ENCODE measurements around the gene EFCAB13.
A peak's percentile ranks its signal among the peaks of the same experiment; 100 is the strongest.

EFCAB13 gene

DNA sequence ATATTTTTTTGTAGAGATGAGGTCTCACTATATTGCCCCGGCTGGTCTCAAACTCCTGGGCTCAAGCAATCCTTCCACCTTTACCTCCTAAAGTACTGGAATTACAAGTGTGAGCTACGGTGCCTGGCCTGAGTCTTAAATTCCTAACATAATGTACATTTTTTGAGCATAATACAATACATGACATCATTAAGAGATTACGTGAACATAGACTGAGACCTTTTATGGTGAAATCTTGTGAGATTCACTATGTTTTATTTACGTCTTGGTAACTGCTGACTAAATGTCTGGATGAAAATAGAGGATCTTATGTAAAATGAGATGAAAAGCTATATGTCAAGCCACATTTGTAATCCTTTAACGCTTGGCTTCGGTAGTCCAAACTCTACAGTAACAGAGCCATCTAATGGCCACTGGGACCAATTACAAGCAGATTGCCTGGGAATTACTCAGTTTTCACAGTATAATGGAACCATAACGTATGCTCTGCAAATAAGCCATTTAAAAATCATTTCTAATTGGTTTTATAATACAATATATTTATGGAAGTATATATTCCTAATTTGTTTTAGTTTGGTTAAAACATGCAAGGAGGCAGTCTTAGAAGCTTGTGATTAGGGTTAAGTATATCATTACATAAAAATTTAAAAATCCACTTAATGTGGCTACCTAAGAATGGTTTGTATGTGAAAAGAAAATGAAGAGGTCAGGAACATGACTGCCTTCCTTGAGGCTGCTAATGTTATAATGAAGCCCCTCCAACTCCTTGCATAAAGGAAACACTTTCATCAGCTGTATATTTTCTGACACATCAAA, 8.1 kb upstream of the EFCAB13 start:
- no peak overlapping the region for H3K27ac ChIP-seq (ENCODE audit: low read depth, low read length)
- 43% methylated on average over 7 of the region's 7 CpGs for WGBS
- H3K27me3 ChIP-seq (ENCODE audit: insufficient read depth, low read length), result no peaks in the 10 kb centered on the region
- no peaks in the 10 kb centered on the region for H3K36me3 ChIP-seq (ENCODE audit: insufficient read depth, low read length)
- H3K4me1 ChIP-seq (ENCODE audit: insufficient read depth, low read length), result 0 out of 2 replicates have a peak, but pooled peaks cover under 1% of the 10 kb centered on the region
- no peak overlapping the region for H3K4me3 ChIP-seq (ENCODE audit: low read length)
- no peak overlapping the region for H3K9ac ChIP-seq (ENCODE audit: low read depth, low read length)
- H3K9me3 ChIP-seq (ENCODE audit: insufficient read depth, low read depth, low read length), result no peaks in the 10 kb centered on the region

DNA sequence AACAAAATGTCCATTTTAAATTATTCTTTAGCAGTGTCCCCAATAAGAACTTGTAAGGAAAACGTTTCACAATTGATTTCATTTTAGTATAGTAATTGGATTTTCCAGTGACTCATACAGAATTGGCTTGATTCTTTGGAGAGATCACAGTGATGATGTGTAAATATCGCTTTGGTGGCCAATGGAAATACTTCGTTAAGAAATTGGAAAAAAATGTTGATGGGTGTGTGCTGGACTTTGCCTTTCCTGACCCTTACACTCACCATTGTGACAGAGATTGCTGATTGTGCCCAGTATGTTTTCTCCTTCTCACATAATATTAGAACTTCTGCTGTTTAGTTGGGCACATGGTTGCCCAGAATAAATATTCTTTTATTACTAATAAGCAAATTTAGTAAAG, 7.4 kb upstream of the EFCAB13 start:
- H3K4me3 ChIP-seq (ENCODE audit: low read length), result no peak overlapping the region
- H3K27me3 ChIP-seq (ENCODE audit: insufficient read depth, low read length), result no peaks in the 10 kb centered on the region
- peaks cover 5% of the 10 kb centered on the region for H3K9me3 ChIP-seq (ENCODE audit: insufficient read depth, low read depth, low read length)
- 48% methylated on average over 3 of the region's 3 CpGs for WGBS
- no peak overlapping the region for H3K27ac ChIP-seq (ENCODE audit: low read depth, low read length)
- no peaks in the 10 kb centered on the region for H3K36me3 ChIP-seq (ENCODE audit: insufficient read depth, low read length)
- H3K9ac ChIP-seq (ENCODE audit: low read depth, low read length), result no peak overlapping the region
- no peaks in the 10 kb centered on the region for H3K4me1 ChIP-seq (ENCODE audit: insufficient read depth, low read length)

DNA sequence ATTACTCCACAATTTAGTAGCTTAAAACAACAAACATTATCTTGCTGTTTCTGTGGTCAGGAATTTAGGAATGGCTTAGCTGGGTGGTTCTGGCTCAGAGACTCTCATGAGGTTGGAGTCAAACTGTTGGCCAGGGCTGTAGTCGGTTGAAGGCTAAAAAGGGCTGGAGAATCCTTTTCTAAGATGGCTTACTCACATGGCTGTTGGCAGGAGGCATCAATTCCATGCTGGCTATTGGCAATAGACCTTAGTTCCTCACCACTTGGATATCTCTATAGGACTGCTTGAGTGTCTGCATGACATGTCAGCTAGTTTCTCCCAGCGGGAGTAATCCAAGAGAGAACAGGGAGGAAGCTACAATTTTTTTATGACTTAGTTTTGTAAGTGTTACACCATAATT, 6.6 kb upstream of the EFCAB13 start:
- H3K36me3 ChIP-seq (ENCODE audit: insufficient read depth, low read length), result no peaks in the 10 kb centered on the region
- 89% methylated on average over 2 of the region's 2 CpGs for WGBS
- H3K27me3 ChIP-seq (ENCODE audit: insufficient read depth, low read length), result no peaks in the 10 kb centered on the region
- no peak overlapping the region for H3K4me3 ChIP-seq (ENCODE audit: low read length)
- H3K9me3 ChIP-seq (ENCODE audit: insufficient read depth, low read depth, low read length), result peaks cover 6% of the 10 kb centered on the region
- H3K9ac ChIP-seq (ENCODE audit: low read depth, low read length), result no peak overlapping the region
- H3K27ac ChIP-seq (ENCODE audit: low read depth, low read length), result no peak overlapping the region
- H3K4me1 ChIP-seq (ENCODE audit: insufficient read depth, low read length), result no peaks in the 10 kb centered on the region

DNA sequence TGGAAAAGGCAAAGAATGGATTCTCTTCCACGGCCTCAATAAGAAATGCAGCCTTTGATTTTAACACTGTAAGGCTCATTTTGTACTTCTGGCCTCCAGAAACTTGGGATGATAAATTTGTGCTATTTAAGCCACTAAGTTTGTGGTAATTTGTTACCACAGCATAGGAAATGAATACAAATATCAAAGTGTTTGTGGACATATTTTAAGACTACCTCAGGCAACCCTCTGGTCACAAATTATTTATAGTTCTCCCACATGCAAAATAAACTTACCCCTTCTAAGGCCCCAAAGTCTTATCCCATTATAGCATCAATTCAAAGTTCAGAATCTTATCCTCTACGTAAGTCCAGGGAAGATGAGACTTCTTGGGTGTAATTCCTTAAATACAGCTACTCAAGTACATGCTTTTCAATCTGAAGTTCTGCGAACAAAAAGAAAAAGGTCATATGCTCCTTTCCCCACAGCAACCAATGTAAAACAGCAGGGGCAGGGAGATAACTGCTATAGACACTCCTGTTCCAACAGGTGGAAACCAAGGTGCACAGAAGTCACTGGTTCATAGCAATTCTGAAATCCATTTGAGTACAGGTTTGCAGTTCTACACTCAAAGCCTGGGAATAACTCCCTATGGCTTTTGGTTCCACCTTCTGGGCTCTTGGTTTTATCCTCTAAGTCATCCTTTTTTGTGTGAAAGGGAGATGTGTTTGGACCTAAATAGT, 5.4 kb upstream of the EFCAB13 start:
- Histone ChIP-seq H3K36me3 (ENCODE audit: insufficient read depth, low read length) (no peaks in the 10 kb centered on the region), H3K9me3 (ENCODE audit: insufficient read depth, low read depth, low read length) (peaks cover 6% of the 10 kb centered on the region), H3K4me1 (ENCODE audit: insufficient read depth, low read length) (0 out of 2 replicates have a peak, but pooled peaks cover 3% of the 10 kb centered on the region), H3K9ac (ENCODE audit: low read depth, low read length) (no peak overlapping the region), H3K27me3 (ENCODE audit: insufficient read depth, low read length) (peaks cover 6% of the 10 kb centered on the region), H3K27ac (ENCODE audit: low read depth, low read length) (no peak overlapping the region), H3K4me3 (ENCODE audit: low read length) (no peak overlapping the region)
- WGBS, result 94% methylated on average over 3 of the region's 3 CpGs

DNA sequence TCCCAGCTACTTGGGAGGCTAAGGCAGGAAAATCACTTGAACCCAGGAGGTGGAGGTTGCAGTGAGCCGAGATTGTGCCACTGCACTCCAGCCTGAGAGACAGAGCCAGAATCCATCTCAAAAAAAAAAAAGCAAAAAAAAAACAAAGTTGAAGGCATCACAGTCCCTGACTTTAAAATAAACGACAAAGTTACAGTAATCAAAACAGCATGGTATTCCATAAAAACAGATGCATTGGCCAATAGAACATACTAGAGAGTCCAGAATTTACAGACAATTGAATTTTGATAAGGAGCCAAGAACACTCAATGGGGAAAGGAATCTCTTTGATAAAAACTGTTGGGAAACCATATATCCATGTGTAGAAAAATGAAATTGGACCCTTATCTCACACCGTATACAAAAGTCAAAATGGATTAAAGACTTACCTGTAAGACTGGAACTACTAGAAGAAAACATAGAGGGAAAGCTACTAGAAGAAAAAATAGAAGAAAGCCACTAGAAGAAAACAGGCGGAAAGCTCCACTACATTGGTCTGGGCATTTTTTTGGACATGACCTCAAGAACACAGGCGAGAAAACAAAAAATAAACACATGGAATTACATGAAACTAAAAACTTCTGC, 2.8 kb upstream of the EFCAB13 start:
- 93% methylated on average over 5 of the region's 5 CpGs for WGBS
- Histone ChIP-seq H3K27me3 (ENCODE audit: insufficient read depth, low read length) (peaks cover 6% of the 10 kb centered on the region), H3K4me3 (ENCODE audit: low read length) (no peak overlapping the region), H3K27ac (ENCODE audit: low read depth, low read length) (no peak overlapping the region), H3K9me3 (ENCODE audit: insufficient read depth, low read depth, low read length) (peaks cover 6% of the 10 kb centered on the region), H3K4me1 (ENCODE audit: insufficient read depth, low read length) (0 out of 2 replicates have a peak, but pooled peaks cover 3% of the 10 kb centered on the region), H3K9ac (ENCODE audit: low read depth, low read length) (no peak overlapping the region), H3K36me3 (ENCODE audit: insufficient read depth, low read length) (no peaks in the 10 kb centered on the region)

DNA sequence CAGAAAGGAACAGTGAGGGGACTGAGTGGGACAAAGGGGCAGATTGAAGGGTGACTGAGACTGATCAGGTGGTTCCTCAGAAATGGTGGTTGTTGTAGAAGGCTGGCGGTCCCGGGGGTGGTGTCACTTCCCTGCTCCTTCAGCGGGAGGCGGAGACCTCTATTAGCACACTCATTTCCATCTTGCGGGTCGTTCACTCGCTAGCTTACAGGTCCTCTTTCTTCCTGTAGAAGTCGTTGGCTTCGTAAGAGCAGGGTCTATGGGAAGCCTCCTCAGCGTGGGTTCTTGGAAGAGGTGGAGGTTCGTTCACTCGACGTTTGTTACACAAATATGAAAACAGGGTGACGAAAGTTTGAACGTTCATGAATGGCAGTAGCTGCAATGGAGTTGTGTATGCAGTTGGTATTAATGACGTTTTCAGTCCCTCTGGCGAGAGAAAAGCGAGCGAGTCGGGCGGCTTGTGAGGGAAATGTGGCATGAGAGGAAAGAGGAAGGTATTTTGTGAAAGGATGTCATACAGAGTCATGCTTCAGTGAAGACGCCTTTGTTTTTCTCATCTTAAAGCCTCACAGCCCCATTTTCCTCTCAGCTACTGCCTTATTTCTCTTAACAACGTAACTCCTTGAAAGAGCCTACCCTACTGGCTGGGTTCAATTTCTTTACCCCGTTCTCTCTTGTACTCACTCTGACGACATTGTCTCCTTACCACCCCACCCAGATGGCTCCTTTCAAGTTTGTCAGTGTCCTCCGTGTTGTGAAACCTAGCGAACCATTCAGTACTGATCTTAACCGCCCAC, 667 bp downstream of the EFCAB13 start:
- Histone ChIP-seq H3K27ac (ENCODE audit: low read depth, low read length) (no peak overlapping the region), H3K4me1 (ENCODE audit: insufficient read depth, low read length) (0 out of 2 replicates have a peak, but pooled peaks cover 3% of the 10 kb centered on the region), H3K4me3 (ENCODE audit: low read length) (peak overlapping the region; percentile 76), H3K36me3 (ENCODE audit: insufficient read depth, low read length) (no peaks in the 10 kb centered on the region), H3K9ac (ENCODE audit: low read depth, low read length) (peak overlapping the region; percentile 65; the same call in 1 of the 2 replicates), H3K27me3 (ENCODE audit: insufficient read depth, low read length) (peaks cover 6% of the 10 kb centered on the region), H3K9me3 (ENCODE audit: insufficient read depth, low read depth, low read length) (peaks cover 6% of the 10 kb centered on the region)
- 75% methylated on average over 28 of the region's 28 CpGs for WGBS

DNA sequence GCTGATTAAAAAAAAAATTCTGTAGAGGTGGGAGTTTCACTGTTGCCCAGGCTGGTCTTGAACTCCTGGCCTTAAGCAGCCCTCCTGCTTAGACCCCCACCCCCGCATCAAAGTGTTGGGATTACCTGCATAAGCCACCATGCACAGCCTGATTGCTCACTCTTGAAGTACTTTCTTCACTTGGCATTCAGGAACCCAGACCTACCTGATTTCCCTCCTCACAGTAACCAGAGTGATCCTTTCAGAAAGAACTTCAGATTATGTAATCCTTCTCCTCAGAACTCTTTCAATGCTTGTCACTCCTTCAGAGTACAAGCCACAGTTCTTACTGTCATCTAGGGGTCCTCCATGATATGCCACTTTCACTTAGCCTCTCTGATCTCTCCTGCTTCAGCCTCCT, 1.4 kb downstream of the EFCAB13 start:
- Histone ChIP-seq H3K4me3 (ENCODE audit: low read length) (no peak overlapping the region), H3K27ac (ENCODE audit: low read depth, low read length) (no peak overlapping the region), H3K9me3 (ENCODE audit: insufficient read depth, low read depth, low read length) (peaks cover 6% of the 10 kb centered on the region), H3K27me3 (ENCODE audit: insufficient read depth, low read length) (peaks cover 6% of the 10 kb centered on the region), H3K36me3 (ENCODE audit: insufficient read depth, low read length) (no peaks in the 10 kb centered on the region), H3K4me1 (ENCODE audit: insufficient read depth, low read length) (0 out of 2 replicates have a peak, but pooled peaks cover 3% of the 10 kb centered on the region), H3K9ac (ENCODE audit: low read depth, low read length) (no peak overlapping the region)
- WGBS, result 91% methylated on average over 1 of the region's 1 CpG

DNA sequence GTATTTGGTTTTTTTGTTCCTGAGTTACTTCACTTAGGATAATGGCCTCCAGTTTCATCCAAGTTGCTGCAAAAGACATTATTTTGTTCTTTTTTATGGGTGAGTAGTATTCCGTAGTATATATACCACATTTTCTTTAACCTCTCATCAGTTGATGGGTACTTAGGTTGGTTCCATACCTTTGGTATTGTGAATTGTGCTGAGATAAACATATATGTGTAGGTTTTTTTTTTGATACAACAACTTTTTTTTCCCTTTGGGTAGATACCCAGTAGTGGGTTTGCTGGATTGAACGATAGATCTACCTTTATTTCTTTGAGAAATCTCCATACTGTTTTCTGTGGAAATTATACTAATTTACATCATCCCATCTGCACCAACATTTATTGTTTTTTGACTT, 6.8 kb downstream of the EFCAB13 start:
- WGBS, result no CpG with 5 or more reads among the region's 2 CpGs
- H3K9me3 ChIP-seq (ENCODE audit: insufficient read depth, low read depth, low read length), result no peaks in the 10 kb centered on the region; the same call in 1 of the 2 replicates
- no peaks in the 10 kb centered on the region for H3K4me1 ChIP-seq (ENCODE audit: insufficient read depth, low read length)

DNA sequence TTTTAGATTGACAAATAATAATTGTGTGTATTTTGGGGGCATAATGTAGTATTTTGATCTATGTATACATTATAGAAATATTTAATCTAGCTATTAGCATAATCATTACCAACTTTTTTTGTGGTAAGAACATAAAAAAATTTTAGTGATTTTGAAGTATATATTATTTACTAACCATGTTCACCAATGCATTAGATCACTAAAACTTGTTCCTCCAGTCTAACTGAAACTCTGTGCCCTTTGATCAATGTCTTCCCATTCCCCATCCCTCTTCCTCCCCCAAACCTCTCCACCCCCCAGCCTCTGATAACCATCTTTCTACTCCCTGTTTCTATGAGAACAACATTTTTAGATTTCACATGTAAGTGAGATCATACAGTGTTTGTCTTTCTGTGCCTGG, 8.5 kb downstream of the EFCAB13 start:
- H3K4me1 ChIP-seq (ENCODE audit: insufficient read depth, low read length), result no peaks in the 10 kb centered on the region
- no peak overlapping the region for H3K9ac ChIP-seq (ENCODE audit: low read depth, low read length)
- no peak overlapping the region for H3K4me3 ChIP-seq (ENCODE audit: low read length)
- no peaks in the 10 kb centered on the region for H3K27me3 ChIP-seq (ENCODE audit: insufficient read depth, low read length)
- no peaks in the 10 kb centered on the region; the same call in 1 of the 2 replicates for H3K9me3 ChIP-seq (ENCODE audit: insufficient read depth, low read depth, low read length)
- no peaks in the 10 kb centered on the region; the same call in 1 of the 2 replicates for H3K36me3 ChIP-seq (ENCODE audit: insufficient read depth, low read length)
- no peak overlapping the region for H3K27ac ChIP-seq (ENCODE audit: low read depth, low read length)

More for the DNA sequence above, 6.8 kb downstream of the EFCAB13 start:
- Histone ChIP-seq H3K27ac (ENCODE audit: low read depth, low read length) (no peak overlapping the region), H3K27me3 (ENCODE audit: insufficient read depth, low read length) (no peaks in the 10 kb centered on the region), H3K9ac (ENCODE audit: low read depth, low read length) (no peak overlapping the region), H3K36me3 (ENCODE audit: insufficient read depth, low read length) (no peaks in the 10 kb centered on the region; the same call in 1 of the 2 replicates), H3K4me3 (ENCODE audit: low read length) (no peak overlapping the region)

DNA sequence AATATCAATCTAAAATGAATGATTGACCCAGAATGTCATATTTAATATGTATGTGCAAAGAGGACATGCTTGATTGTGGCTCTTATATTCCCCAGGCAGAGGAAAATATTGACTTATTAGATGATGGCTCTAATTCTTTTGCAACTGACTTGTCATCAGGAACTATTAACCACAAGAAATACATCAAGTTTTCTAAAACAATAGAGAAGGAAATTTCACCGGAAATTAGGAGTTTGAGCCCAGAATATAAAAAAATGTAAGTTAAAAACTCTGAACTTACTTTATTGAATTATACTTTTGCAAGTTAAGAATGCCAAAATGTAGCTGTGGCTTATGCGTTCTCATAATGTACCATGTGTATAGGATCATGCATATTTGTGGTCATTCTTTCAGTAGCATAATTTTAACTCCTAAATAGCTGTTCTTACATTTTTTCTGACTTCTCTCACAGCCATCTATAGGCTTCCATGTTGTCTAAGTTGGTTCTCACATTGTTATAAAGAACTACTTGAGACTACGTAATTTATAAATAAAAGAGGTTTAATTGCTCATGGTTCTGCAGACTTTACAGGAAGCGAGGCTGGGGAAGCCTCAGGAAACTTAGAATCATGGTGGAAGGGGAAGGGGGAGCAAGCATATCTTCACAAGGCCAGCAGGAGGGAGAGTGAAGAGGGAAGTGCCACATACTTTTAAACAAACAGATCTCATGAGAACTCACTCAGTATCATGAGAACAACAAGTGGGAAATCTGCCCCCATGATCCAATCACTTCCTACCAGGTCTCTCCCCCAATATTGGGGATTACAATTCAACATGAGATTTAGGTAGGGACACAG, 11.6 kb downstream of the EFCAB13 start:
- Histone ChIP-seq H3K4me3 (ENCODE audit: low read length) (no peak overlapping the region), H3K27ac (ENCODE audit: low read depth, low read length) (no peak overlapping the region), H3K4me1 (ENCODE audit: insufficient read depth, low read length) (no peaks in the 10 kb centered on the region), H3K9ac (ENCODE audit: low read depth, low read length) (no peak overlapping the region), H3K36me3 (ENCODE audit: insufficient read depth, low read length) (no peaks in the 10 kb centered on the region; the same call in 1 of the 2 replicates), H3K9me3 (ENCODE audit: insufficient read depth, low read depth, low read length) (no peaks in the 10 kb centered on the region; the same call in 1 of the 2 replicates), H3K27me3 (ENCODE audit: insufficient read depth, low read length) (no peaks in the 10 kb centered on the region)
- 79% methylated on average over 2 of the region's 4 CpGs for WGBS

Measured in HUES64 (cell line).